NCI-H2171 treated with DMSO at 0.1 percent for 48 hours (cell line): ENCODE measurements around the gene MAN1C1.
"Not testable (repeated sequence)": the region's sequence is repeated elsewhere in the genome, so short reads cannot be mapped to it uniquely, and the experiment has no call there.

Experiments used
- DNase-seq: peaks from one replicate; lab custom pipeline; 2025; lab: John Stamatoyannopoulos, UW

MAN1C1 gene

DNA sequence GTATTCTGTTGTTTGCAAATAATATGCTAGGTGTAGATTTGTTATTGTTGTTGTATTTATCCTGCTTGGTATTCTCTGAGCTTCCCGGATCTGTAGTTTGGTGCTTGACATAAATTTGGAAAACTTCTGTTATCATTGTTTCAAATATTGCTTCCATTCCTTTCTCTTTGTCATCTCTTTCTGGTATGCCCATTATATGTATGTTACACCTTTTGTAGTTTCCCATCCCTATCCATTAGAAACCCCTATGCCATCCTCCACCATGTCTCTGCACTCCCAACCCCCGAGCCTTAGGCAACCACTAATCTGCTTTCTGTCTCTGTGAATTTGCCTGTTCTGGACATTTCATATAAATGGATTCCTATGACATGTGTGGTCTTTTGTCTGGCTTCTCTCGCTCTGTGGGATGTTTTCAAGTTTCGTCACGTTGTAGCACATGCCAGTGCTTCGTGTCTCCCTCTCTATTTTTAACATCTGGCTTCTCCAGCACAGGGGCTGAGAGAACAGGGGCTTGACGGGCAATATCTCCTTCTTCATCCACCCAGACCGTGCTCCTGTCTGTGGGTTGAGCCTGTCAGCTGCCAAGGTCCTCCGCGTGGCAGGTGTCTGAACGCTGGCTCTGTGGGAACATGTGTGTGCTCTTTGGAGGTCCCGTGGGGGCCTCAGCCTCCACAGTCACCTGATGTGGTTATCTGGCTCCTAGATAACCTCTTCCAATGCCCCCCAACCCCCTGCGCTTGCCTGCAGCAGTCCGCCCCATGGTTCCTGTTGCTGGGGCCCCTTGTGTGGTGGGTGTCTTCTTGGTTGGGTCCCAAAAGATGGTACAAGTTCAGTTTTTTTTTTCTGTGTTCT lies 32.8 kb upstream of the MAN1C1 start:
- peak; percentile 41 for DNase-seq

DNA sequence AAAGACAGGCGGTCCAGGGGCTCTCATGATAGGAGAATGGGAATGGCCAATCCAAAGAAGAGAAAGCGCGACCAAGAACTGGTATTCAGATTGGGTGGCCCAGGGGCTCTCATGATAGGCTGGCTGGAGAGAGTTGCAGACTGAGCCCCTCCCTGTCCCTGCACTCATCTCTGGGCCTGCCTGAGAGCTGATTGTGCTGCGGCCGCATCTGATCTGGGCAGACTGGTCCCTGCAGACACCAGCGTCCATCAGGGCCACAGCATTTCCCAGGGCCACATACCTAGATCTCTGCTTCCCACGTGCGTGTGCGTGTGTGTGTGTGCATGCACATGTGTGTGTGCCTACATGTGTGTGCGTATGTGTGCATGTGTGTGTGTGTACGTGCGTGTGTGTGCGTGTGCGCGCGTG lies 30.4 kb upstream of the MAN1C1 start:
- no peak for DNase-seq

DNA sequence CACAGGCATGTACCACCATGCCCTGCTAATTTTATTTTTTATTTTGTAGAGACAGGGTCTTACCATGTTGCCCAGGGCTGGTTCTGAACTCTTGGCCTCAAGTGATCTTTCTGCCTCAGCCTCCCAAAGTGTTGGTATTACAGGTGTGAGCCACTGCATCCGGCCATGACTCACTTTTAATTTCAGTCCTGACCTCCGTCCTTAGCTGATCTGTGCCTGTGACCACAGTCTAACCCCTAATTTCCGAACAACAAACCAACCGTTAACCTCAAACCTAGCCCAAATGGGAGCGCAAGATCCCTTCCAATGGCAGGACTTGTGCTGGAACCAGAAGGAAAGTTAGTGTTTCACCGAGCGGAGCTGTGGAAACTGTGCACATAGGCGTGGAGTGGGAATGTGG lies 29.3 kb upstream of the MAN1C1 start:
- no peak for DNase-seq

DNA sequence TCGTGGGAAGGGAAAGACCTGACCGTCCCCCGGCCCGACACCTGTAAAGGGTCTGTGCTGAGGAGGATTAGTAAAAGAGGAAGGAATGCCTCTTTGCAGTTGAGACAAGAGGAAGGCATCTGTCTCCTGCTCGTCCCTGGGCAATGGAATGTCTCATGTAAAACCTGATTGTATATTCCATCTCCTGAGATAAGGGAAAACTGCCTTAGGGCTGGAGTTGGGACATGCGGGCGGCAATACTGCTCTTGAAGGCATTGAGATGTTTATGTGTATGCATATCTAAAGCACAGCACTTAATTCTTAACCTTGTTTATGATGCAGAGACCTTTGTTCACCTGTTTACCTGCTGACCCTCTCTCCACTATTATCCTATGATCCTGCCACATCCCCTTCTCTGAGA lies 28.4 kb upstream of the MAN1C1 start:
- not testable (repeated sequence) for DNase-seq

DNA sequence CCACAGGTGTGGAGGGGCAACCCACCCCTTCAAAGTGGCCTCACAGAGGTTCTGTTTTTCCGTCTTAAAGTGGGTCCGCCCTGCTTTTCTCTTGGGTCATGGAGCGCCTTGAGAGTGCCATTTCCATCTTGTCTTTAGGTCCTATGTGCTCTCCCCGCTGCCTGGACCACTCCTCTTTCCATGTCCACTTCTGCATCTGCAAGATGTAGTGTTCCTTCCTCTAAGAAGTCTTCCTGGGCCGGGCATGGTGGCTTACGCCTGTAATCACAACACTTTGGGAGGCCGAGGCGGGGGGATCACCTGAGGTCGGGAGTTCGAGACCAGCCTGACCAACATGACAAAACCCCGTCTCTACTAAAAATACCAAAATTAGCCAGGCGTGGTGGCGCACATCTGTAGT lies 27.8 kb upstream of the MAN1C1 start:
- not testable (repeated sequence) for DNase-seq

- DNase-seq = no peak
Measured at GRCh38 chr1:25590096-25590824, 26.3 kb upstream of the MAN1C1 start.

- no peak for DNase-seq
Measured at GRCh38 chr1:25593861-25594260, 22.7 kb upstream of the MAN1C1 start.

- no peak for DNase-seq
Measured at GRCh38 chr1:25594971-25595370, 21.6 kb upstream of the MAN1C1 start.

DNA sequence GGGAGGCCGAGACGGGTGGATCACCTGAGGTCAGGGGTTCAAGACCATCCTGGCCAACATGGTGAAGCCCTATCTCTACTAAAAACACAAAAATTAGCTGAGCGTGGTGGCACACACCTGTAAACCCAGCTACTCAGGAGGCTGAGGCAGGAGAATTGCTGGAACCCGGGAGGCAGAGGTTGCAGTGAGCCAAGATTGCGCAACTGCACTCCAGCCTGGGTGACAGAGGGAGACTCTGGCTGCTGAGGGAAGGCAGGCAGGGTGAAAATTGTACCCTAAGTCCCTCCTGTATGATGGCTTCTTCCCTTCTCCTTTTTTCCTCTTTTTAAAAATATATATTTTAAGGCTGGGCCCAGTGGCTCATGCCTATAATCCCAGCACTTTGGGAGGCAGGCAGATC lies 19.9 kb upstream of the MAN1C1 start:
- DNase-seq = not testable (repeated sequence)

DNA sequence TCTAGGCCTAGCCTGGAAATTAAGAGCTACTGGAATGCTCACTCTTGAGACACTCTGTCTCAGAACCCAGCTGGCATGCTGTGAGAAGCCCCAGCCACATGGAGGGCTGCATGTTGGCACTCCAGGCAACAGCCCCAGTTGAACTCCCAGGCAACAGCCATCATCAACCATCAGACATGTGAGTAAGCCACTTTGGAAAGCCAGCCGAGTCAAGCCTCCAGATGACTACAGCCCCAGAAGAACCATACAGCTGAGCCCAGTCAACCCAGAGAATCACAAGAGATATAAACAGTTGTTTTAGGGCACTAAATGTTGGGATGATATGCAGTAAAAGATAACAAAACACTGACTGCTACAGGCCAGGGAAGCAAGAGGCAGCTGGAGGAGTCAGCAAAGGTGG lies 17.7 kb upstream of the MAN1C1 start:
- no peak for DNase-seq

DNA sequence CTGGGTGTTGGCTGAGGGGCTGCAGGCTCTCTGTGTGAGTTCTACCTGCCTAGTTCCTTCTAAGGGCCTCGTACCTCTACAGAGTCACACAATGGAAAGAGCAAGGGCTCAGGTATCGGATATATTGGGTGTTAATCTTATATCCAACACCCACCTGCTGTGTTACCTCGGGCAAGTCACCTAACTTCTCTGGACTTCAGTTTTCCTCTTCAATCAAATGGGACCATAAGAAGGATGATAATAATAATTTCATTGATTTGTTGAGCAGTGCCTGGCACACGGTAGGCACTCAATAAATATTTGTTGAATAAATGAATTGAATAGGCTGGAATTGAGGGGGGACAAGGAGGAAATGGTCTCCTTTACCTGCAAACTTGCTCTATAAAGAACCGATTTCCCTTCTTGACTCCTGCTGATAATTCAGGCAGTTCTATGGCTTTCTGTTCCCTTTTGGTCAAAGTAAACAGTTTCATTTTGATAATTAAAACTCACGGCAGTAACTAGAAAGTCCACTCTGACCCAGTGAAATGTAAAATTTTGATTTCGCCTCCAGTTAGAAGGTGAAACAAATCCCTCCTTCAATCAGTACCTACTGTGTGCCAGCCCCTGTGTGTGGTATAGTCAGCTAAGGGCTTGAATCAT lies 16.5 kb upstream of the MAN1C1 start:
- no peak for DNase-seq

DNA sequence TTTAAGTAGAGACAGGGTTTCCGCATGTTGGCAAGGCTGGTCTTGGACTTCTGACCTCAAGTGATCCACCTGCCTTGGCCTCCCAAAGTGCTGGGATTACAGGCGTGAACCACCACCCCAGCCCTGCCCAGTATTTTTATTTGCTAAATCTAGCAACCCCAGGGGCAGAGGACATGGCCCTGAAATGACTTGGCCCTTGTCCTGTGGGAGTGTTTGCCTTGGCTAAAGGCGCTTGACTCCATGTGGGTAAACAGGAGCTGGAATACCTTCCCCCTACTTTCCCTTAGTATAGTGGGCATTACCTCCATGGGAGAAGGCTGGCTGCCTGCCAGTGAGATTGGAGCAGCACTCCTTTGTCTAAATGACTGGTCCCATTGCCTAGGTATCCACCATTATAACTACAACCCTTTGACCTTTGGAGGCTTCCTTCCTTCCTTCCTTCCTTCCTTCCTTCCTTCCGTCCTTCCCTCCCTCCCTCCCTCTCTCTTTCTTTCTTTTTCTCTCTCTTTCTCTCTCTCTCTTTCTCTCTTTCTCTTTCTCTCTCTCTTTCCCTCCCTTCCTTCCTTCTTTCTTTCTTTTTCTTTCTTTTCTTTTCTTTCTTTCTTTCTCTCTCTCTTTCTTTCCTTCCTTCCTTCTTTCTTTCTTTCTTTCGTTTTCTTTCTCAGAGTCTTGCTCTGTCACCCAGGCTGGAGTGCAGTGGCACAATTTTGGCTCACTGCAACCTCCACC lies 15.5 kb upstream of the MAN1C1 start:
- DNase-seq = not testable (repeated sequence)

- not testable (repeated sequence) for DNase-seq
Measured at GRCh38 chr1:25603779-25604538, 12.6 kb upstream of the MAN1C1 start.

GRCh38 chr1:25607123-25607522 lies 9.5 kb upstream of the MAN1C1 start:
- DNase-seq = no peak

DNA sequence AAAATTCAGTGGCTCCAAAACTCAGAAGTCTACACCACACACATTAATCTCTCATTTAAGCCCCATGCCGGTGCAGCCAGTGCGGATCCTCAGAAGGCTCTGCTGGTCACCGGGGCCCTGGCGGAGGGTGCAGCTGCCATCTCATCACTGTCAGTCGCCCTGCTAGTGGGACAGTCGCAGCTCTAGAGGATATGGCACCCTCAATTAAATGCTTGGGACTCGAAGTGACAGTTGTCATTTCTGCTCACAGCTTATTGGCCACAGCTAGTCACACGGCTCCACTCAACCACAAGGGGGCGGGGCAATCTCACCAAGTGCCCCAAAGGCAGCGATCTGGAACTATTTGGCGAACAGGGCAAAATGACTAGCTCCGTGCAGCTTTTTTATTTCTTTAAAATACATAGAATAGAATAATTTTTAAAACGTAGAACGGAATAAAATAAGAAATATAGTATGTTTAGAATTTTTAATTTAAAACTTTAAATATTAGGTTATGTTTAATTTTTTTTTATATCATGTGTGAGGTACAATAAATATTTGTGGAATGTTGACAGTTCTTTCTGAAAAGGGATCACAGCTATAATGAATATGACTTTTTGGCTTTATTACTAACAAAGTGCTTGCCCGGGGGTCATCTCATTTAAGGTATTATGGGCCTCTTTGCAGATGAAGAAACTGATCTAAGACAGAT lies 8.0 kb upstream of the MAN1C1 start:
- peak; percentile 91 for DNase-seq

GRCh38 chr1:25609921-25610320 lies 6.7 kb upstream of the MAN1C1 start:
- peak; percentile 30 for DNase-seq

DNA sequence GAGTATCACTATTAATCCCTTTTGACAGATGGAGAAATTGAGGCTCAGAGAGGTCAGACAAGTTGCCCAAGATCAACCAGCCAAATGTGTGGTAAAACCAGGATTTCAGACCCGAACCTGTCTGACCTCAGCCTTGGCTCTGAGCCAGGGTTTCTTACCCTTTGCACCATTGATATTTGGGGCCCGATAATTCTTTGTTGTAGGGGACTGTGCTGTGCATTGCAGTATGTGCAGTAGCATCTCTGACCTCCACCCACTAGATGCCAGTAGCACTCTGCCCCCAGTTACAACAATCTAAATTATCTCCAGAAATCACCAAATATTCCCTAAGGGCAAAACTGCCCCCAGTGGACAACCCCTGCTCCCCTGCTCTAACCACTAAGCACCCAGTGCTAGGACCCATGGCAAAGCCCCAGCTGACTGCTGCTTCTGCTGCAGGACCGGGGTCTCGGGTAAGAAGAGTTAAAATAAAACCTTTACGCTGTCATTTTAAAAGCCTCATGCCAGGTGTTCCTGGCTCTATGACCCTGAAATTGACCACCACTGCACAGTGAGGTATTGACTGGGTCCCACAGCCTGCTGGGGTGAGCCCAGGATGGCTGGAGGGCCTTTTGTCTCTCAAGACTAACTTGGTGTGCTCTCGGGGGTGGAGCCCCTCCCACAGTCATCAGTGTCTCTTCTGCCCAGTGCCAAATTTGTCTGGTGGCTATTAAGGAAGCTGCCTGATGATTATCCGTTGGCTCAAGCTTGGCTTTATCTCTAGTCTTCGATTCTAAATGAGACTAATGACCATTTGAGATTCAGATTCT lies 5.6 kb upstream of the MAN1C1 start:
- no peak for DNase-seq

GRCh38 chr1:25611843-25612242 lies 4.7 kb upstream of the MAN1C1 start:
- DNase-seq = no peak

GRCh38 chr1:25612421-25612820 lies 4.2 kb upstream of the MAN1C1 start:
- DNase-seq = no peak

DNA sequence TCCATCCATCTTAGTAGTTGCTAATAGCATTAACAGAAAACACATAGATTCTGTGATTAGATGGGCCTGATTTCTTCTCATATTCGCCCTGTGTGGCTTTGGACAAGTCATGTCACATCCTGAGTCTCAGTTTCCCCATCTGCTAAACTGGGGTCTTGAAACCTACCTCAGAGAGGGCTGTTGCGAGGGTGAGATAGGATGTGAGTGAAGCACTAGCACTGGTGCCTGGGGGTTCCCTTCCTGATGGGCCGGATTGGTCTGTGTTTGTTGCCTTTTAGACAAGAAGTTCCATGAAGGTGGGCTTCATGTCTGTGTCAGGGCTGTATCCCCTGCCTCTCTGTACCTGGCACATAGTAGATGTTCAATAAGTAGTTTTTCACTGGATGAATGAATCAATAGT lies 3.5 kb upstream of the MAN1C1 start:
- DNase-seq = no peak
